ENCODE measurements around the gene RIN3. TPM values are rescaled to one million over a fixed set of nuclear protein-coding genes. Genes with fewer than 3 reads are reported as not detected.

The RIN3 gene
- polyA plus RNA-seq, 1 experiment, result 8.2 TPM

DNA sequence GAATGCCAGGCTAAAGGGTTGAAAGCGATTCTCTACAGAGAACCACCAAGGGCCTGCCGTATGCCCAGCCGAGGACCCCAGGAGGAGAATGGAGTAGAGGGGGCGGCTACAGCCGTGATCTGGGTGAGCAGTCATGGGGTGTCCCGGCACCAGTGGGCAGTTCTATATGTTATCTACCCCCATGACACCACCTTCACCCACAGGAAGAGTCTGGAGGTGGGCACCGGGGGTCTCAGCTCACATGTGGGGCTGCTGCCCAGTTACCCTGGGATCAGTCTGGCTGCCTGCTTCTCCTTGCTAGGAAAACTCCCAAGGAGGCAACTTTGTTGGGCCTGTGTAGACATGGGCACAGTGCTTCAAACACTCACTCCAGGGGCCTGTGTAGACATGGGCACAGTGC is 135.5 kb downstream of the RIN3 start:
- ChIA-PET POLR2A (no interaction called here), CTCF (interaction anchor here (0.6 to 1.3 kb wide), 2 partner anchors 32 to 181 kb away, joined by 3 read pairs; no protein-coding TSS in a partner anchor)

DNA sequence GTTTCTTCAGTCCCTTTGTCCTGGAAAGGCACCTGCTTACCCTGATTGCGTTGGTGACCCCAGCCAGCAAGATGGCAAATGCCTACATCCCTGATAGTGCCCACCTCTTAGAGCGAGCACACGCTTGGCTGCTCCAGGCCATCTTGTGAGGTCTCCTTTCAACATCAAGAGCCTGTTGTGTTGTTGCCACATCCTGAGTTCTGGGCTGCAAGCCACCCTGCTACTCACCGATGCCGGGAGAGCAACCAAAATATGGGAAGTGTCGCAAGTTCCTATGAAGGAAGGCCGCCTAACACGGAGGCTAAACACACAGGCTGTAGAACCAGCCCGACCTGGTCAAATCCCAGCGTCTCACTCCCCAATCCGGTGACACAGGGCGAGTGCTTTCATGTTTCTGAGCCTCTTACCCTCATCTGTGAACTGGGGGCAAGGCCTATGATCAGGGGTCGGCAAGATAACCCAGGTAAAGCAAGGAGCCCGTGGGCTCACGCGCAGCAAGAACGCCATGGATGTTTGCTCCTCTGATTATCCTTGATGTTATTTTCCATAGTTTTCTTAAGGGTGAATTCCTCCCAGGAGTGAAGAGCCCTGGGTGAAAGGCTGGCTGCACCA is 136.5 kb downstream of the RIN3 start:
- ChIA-PET POLR2A (no interaction called here), CTCF (interaction anchor here (0.6 kb wide), 1 partner anchor 182 kb away, joined by 3 read pairs; no protein-coding TSS in a partner anchor)
- TF ChIP-seq, protein P1, sequence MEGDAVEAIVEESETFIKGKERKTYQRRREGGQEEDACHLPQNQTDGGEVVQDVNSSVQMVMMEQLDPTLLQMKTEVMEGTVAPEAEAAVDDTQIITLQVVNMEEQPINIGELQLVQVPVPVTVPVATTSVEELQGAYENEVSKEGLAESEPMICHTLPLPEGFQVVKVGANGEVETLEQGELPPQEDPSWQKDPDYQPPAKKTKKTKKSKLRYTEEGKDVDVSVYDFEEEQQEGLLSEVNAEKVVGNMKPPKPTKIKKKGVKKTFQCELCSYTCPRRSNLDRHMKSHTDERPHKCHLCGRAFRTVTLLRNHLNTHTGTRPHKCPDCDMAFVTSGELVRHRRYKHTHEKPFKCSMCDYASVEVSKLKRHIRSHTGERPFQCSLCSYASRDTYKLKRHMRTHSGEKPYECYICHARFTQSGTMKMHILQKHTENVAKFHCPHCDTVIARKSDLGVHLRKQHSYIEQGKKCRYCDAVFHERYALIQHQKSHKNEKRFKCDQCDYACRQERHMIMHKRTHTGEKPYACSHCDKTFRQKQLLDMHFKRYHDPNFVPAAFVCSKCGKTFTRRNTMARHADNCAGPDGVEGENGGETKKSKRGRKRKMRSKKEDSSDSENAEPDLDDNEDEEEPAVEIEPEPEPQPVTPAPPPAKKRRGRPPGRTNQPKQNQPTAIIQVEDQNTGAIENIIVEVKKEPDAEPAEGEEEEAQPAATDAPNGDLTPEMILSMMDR (IDR thresholded peaks at IDR 0.05; ENCODE audit: insufficient read depth, low read depth, low read length), result no peak
- H3K36me3 ChIP-seq (ENCODE audit: control insufficient read depth, insufficient read depth, low read length), result peaks cover 11% of the 10 kb centered on the region
- no peak for DNase-seq (ENCODE audit: low read depth)
- no peaks in the 10 kb centered on the region for H3K27me3 ChIP-seq (ENCODE audit: control insufficient read depth, insufficient read depth, low read length)
- no peak overlapping the region for H3K4me3 ChIP-seq (ENCODE audit: low read depth, low read length)

More for the DNA sequence above, 135.5 kb downstream of the RIN3 start:
- no peaks in the 10 kb centered on the region for H3K27me3 ChIP-seq (ENCODE audit: control insufficient read depth, insufficient read depth, low read length)
- TF ChIP-seq, protein P1 (IDR thresholded peaks at IDR 0.05; ENCODE audit: insufficient read depth, low read depth, low read length), result no peak
- peaks cover 10% of the 10 kb centered on the region for H3K36me3 ChIP-seq (ENCODE audit: control insufficient read depth, insufficient read depth, low read length)
- no peak for DNase-seq (ENCODE audit: low read depth)
- H3K4me3 ChIP-seq (ENCODE audit: low read depth, low read length), result no peak overlapping the region

DNA sequence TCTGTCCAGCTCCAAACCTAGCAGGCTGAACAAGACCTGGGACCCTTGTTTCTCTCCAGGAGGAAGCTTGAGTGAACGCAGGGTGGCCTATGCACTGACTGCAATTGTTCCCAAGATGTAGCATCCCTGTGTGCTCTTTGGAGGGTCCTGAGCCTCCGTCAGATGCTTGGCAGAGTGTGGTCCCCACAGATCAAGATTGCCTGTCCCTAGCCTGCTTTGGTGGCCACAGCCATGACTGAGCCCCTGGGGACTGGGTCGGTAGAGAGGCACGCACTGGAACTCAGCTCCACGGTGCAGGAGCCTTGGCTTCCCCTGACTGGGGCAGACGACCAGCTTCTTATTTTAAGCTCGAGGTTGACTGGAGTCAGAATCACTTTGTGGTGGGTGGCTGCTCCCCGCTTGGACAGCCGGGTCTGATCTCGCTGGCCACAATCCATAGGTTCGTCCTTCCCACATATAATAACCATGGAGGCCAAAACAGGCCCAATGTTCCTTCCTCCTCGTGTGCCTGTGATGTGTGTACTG is 137.1 kb downstream of the RIN3 start:
- CTCF ChIA-PET, result no interaction called here
- Histone ChIP-seq H3K27me3 (ENCODE audit: control insufficient read depth, insufficient read depth, low read length) (no peaks in the 10 kb centered on the region), H3K36me3 (ENCODE audit: control insufficient read depth, insufficient read depth, low read length) (peaks cover 11% of the 10 kb centered on the region), H3K4me3 (ENCODE audit: low read depth, low read length) (no peak overlapping the region)
- no peak for DNase-seq (ENCODE audit: low read depth)
- TF ChIP-seq, protein P1 (IDR thresholded peaks at IDR 0.05; ENCODE audit: insufficient read depth, low read depth, low read length), result no peak
- POLR2A ChIA-PET, result no interaction called here

DNA sequence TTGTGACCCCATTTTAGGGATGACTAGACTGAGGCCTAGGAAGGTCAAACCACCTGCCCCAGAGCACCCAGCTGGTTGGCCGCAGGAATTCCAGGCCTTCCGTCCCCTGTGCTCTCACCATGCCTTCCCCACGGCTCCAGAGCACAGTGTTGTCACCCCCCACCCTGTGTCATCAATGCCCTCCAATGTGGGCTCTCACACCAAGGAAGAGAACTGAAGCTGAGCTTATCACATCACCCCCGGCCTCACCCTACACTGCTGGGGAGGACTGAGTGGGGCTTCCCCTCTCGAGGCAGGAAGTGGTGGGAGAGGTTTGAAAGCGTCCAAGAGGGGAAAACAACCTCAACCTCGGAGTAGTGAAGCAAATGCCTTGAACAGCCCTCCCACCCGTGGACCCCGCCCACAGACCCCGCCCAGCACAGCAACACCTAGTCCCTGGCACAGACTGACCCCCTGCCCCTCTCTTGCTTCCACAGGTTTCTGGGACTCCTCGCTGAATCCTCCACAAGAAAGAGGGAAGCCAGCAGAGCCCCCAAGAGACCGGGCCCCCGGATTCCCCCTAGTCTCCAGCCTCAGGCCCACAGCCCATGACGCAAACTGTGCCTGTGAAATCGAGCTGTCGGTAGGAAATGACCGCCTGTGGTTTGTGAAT is 137.7 kb downstream of the RIN3 start:
- no peaks in the 10 kb centered on the region for H3K27me3 ChIP-seq (ENCODE audit: control insufficient read depth, insufficient read depth, low read length)
- CTCF ChIA-PET, result interaction anchor here (1.2 kb wide), 1 partner anchor 19 kb away, joined by 4 read pairs; no protein-coding TSS in a partner anchor
- H3K36me3 ChIP-seq (ENCODE audit: control insufficient read depth, insufficient read depth, low read length), result peaks cover 11% of the 10 kb centered on the region
- H3K4me3 ChIP-seq (ENCODE audit: low read depth, low read length), result no peak overlapping the region
- TF ChIP-seq, protein P1 (IDR thresholded peaks at IDR 0.05; ENCODE audit: insufficient read depth, low read depth, low read length), result no peak
- no peak for DNase-seq (ENCODE audit: low read depth)
- POLR2A ChIA-PET, result no interaction called here

DNA sequence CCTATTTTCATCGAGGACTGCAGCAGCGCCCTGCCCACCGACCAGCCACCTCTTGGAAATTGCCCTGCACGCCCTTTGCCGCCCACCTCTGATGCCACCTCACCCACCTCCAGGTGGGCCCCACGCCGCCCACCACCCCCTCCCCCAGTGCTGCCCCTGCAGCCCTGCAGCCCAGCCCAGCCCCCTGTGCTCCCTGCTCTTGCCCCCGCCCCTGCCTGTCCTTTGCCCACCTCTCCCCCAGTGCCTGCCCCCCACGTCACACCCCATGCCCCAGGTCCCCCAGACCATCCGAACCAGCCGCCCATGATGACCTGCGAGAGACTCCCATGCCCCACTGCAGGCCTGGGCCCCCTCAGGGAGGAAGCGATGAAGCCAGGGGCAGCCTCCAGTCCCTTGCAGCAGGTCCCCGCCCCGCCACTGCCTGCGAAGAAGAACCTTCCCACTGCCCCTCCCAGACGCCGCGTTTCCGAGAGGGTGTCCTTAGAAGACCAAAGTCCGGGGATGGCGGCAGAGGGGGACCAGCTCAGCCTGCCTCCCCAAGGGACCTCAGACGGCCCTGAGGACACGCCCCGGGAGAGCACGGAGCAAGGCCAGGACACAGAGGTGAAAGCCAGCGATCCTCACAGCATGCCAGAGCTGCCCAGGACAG is 138.3 kb downstream of the RIN3 start:
- CTCF ChIA-PET, result interaction anchor here (0.9 to 1.2 kb wide), 2 partner anchors 18 to 37 kb away, joined by 3 to 4 read pairs; no protein-coding TSS in a partner anchor
- H3K4me3 ChIP-seq (ENCODE audit: low read depth, low read length), result no peak overlapping the region
- DNase-seq (ENCODE audit: low read depth), result no peak
- H3K27me3 ChIP-seq (ENCODE audit: control insufficient read depth, insufficient read depth, low read length), result no peaks in the 10 kb centered on the region
- POLR2A ChIA-PET, result no interaction called here
- TF ChIP-seq, protein P1 (IDR thresholded peaks at IDR 0.05; ENCODE audit: insufficient read depth, low read depth, low read length), result no peak
- peaks cover 12% of the 10 kb centered on the region for H3K36me3 ChIP-seq (ENCODE audit: control insufficient read depth, insufficient read depth, low read length)

Data from BJ (cell line).